ENCODE results near the gene FETUB. TPM values are rescaled to one million over a fixed set of nuclear protein-coding genes. Genes with fewer than 3 reads are reported as not detected.

FETUB gene
- not detected in 2 replicates for total RNA-seq (2012; rRNA removed)
- polyA plus RNA-seq (2012; rRNA removed) = not detected in 2 replicates
- polyA plus RNA-seq (2012; cell fraction: cytosol; rRNA removed) = 0.03 TPM in 1 of 2 replicates, not detected in the other
- polyA plus RNA-seq (2012; cell fraction: nucleus; rRNA removed; ENCODE audit: low replicate concordance) = not detected in 2 replicates
- not detected for Bru-seq, nascent RNA
- BruChase-seq, experiment 1, labeled RNA remaining after a 6-hour chase = not detected
- not detected for BruChase-seq, experiment 2, labeled RNA remaining after a 2-hour chase
- long read RNA-seq = 0 reads

GRCh38 chr3:186639778-186640472 lies at the start of gene FETUB:
Gene FETUB (plus strand): TSS chr3:186640399. CDS start chr3:186640461, 62 bp downstream.
- no peak within 1 kb of the TSS for H3K27ac ChIP-seq (ENCODE audit: insufficient read depth, low read length)
- H3K4me3 ChIP-seq (ENCODE audit: insufficient read depth, low read depth, low read length) = no peak within 1 kb of the TSS
- in situ Hi-C loops (cut with MboI; ENCODE audit: low sequenced_read_pairs) = no loop called here
- H2AK5ac ChIP-seq (ENCODE audit: low read depth, low read length) = no peak within 1 kb of the TSS
- H2BK20ac ChIP-seq (ENCODE audit: low read depth, low read length) = no peak within 1 kb of the TSS
- no peaks in the 10 kb centered on the region for H4K20me1 ChIP-seq (ENCODE audit: insufficient read depth, low read length)
- H4K8ac ChIP-seq (ENCODE audit: low read depth in 2 of 2, low read length in 2 of 2) = no peak within 1 kb of the TSS
- H3K14ac ChIP-seq (replicated peaks; ENCODE audit: low read depth, low read length) = no peak within 1 kb of the TSS
- ChIA-PET POLR2A (ENCODE audit: unreplicated experiment) (no interaction called here), CTCF (no interaction called here)
- H2BK120ac ChIP-seq (ENCODE audit: low read depth, low read length) = no peak within 1 kb of the TSS
- no peak within 1 kb of the TSS for H4K91ac ChIP-seq (ENCODE audit: insufficient read depth, low read depth, low read length)
- H3K4me2 ChIP-seq (ENCODE audit: low read depth, low read length) = no peak within 1 kb of the TSS
- WGBS, 2 experiments (ENCODE audit: extremely low coverage in 2 of 2, insufficient read length in 1 of 2) = no CpG with 5 or more reads among the region's 1 CpG
- no peak within 1 kb of the TSS for H3K56ac ChIP-seq (ENCODE audit: extremely low read depth, insufficient read depth, low read length)
- H3K9me1 ChIP-seq (ENCODE audit: insufficient read depth, low read length) = no peaks in the 10 kb centered on the region
- no peaks in the 10 kb centered on the region for H3K4me1 ChIP-seq (ENCODE audit: control insufficient read depth, insufficient read depth, low read length)
- ATAC-seq (ENCODE audit: low read depth) (no peak), DNase-seq (no peak)
- H3K27me3 ChIP-seq (ENCODE audit: control insufficient read depth, insufficient read depth, low read length) = peaks cover 23% of the 10 kb centered on the region
- intact Hi-C loops (cut with micrococcal nuclease) = no loop called here
- no TSS peak for BruUV-seq (replicated peaks)
- dilution Hi-C loops (cut with HindIII; ENCODE audit: low sequenced_read_pairs, unreplicated experiment) = no loop called here
- H2BK15ac ChIP-seq (ENCODE audit: low read depth, low read length) = no peak within 1 kb of the TSS
- H3K79me1 ChIP-seq (ENCODE audit: low read depth in 1 of 2, low read length in 2 of 2) = no peaks in the 10 kb centered on the region
- no peaks in the 10 kb centered on the region for H3K36me3 ChIP-seq (ENCODE audit: control insufficient read depth, insufficient read depth, low read length)
- no peak within 1 kb of the TSS for H4K5ac ChIP-seq (ENCODE audit: low read depth, low read length)
- H2AK9ac ChIP-seq (replicated peaks; ENCODE audit: low read depth, low read length, poor library complexity) = no peak within 1 kb of the TSS
- H3K4ac ChIP-seq (ENCODE audit: low read depth, low read length) = no peak within 1 kb of the TSS
- H2BK5ac ChIP-seq (ENCODE audit: low read depth, low read length, poor library complexity, severe bottlenecking) = no peak within 1 kb of the TSS
- no peak within 1 kb of the TSS for H2AFZ ChIP-seq (replicated peaks; ENCODE audit: low read length, poor library complexity)
- H3K9me3 ChIP-seq (ENCODE audit: control insufficient read depth, insufficient read depth, low read length) = no peaks in the 10 kb centered on the region
- TF ChIP-seq MXI1 (IDR thresholded peaks at IDR 0.05; ENCODE audit: borderline replicate concordance, low read depth, low read length) (no peak), FOS (IDR thresholded peaks at IDR 0.05; ENCODE audit: low read depth, low read length) (no peak)
- no peak within 1 kb of the TSS for H3K23ac ChIP-seq (ENCODE audit: low read depth, low read length)
- no peak within 1 kb of the TSS for H3K9ac ChIP-seq (ENCODE audit: low read depth, low read length)
- H3K18ac ChIP-seq (ENCODE audit: low read depth, low read length) = no peak within 1 kb of the TSS

All from IMR-90 (cell line).